WTC11 (cell line): Measurements from ENCODE around the gene ANKRD11. TPM values are rescaled to one million over a fixed set of nuclear protein-coding genes. Genes with fewer than 3 reads are reported as not detected.

Experiments
- ATAC-seq: fragments of 200-7000 bp; cut with Tn5 transposase; 2 replicates; pipeline ENCODE4 v1.10.0; 2021; ENCODE audit warnings: mild to moderate bottlenecking, moderate library complexity
- CTCF ChIA-PET: fragments of 300-600 bp; sonication (Branson Sonifier 250); formaldehyde crosslinking; loops from one replicate; lab custom pipeline; 2021; ENCODE audit warnings: antibody characterized with exemption; lab: Charles Lee
- POLR2A ChIA-PET: fragments of 350-600 bp; sonication (Branson Sonifier 250); formaldehyde crosslinking; loops from one replicate; lab custom pipeline; 2021; ENCODE audit warnings: antibody characterized with exemption; lab: Charles Lee
- DNase-seq: peaks from one replicate; pipeline ENCODE4 v3.0.0; 2021; ENCODE audit warnings: low spot score
- H3K27ac Mint-ChIP-seq: 2 replicates; pipeline ENCODE4 v1.8.0; 2021; ENCODE audit warnings: mixed read lengths
- H3K27me3 Mint-ChIP-seq: 2 replicates; pipeline ENCODE4 v1.8.0; 2021; ENCODE audit warnings: low read depth, mild to moderate bottlenecking, moderate library complexity, mixed read lengths
- H3K36me3 Mint-ChIP-seq: 2 replicates; pipeline ENCODE4 v1.8.0; 2021; ENCODE audit warnings: mixed read lengths
- H3K4me1 Mint-ChIP-seq: 2 replicates; pipeline ENCODE4 v1.8.0; 2022; ENCODE audit warnings: mixed read lengths
- H3K4me3 Mint-ChIP-seq: 2 replicates; pipeline ENCODE4 v1.8.0; 2021; ENCODE audit warnings: mild to moderate bottlenecking, moderate library complexity, mixed read lengths
- H3K9me3 Mint-ChIP-seq: 2 replicates; pipeline ENCODE4 v1.8.0; 2021; ENCODE audit warnings: mixed read lengths
- ETV6 ChIP-seq: sonication (generic); formaldehyde crosslinking; IDR thresholded peaks from 2 replicates; pipeline ENCODE4 v1.8.1; 2022; ENCODE audit warnings: mild to moderate bottlenecking, missing genetic modification reagents
- FOXJ3 ChIP-seq: sonication (generic); formaldehyde crosslinking; IDR thresholded peaks from 2 replicates; pipeline ENCODE4 v1.9.0; 2021; ENCODE audit warnings: missing genetic modification reagents, mild to moderate bottlenecking, borderline replicate concordance
- FOXK1 ChIP-seq: sonication (generic); formaldehyde crosslinking; IDR thresholded peaks from 2 replicates; pipeline ENCODE4 v1.8.0; 2022; ENCODE audit warnings: mild to moderate bottlenecking, moderate library complexity, missing genetic modification reagents
- GABPB1 ChIP-seq: sonication (generic); formaldehyde crosslinking; IDR thresholded peaks from 2 replicates; pipeline ENCODE4 v1.8.1; 2023; ENCODE audit warnings: mild to moderate bottlenecking, missing genetic modification reagents
- GRHL2 ChIP-seq: fragments of 250-450 bp; sonication (Bioruptor Pico); IDR thresholded peaks from 2 replicates; pipeline ENCODE4 v1.8.0; 2022; ENCODE audit warnings: mild to moderate bottlenecking, moderate library complexity; ENCODE audit not compliant: insufficient replicate concordance, severe bottlenecking
- GTF2I ChIP-seq: fragments of 250-450 bp; sonication (Bioruptor Pico); conservative IDR thresholded peaks from 2 replicates; pipeline ENCODE4 v1.4.0; 2021; ENCODE audit warnings: mild to moderate bottlenecking
- MYBL2 ChIP-seq: sonication (generic); formaldehyde crosslinking; IDR thresholded peaks from 2 replicates; pipeline ENCODE4 v1.8.1; 2023; ENCODE audit warnings: mild to moderate bottlenecking, moderate library complexity, missing genetic modification reagents
- NFE2L1 ChIP-seq: sonication (generic); formaldehyde crosslinking; IDR thresholded peaks from 2 replicates; pipeline ENCODE4 v1.8.1; 2023; ENCODE audit warnings: missing genetic modification reagents
- NFYB ChIP-seq: sonication (generic); formaldehyde crosslinking; conservative IDR thresholded peaks from 2 replicates; pipeline ENCODE4 v1.8.0; 2022; ENCODE audit warnings: low read depth, missing genetic modification reagents
- NR2C2 ChIP-seq: sonication (generic); formaldehyde crosslinking; IDR thresholded peaks from 2 replicates; pipeline ENCODE4 v1.8.0; 2022; ENCODE audit warnings: mild to moderate bottlenecking, missing genetic modification reagents
- OVOL2 ChIP-seq: fragments of 250-450 bp; sonication (Bioruptor Pico); IDR thresholded peaks from 2 replicates; pipeline ENCODE4 v1.9.0; 2021; ENCODE audit warnings: mild to moderate bottlenecking, borderline replicate concordance
- SOX15 ChIP-seq: fragments of 250-450 bp; sonication (Bioruptor Pico); IDR thresholded peaks from 2 replicates; pipeline ENCODE4 v1.9.0; 2021; ENCODE audit warnings: mild to moderate bottlenecking
- ZNF416 ChIP-seq: fragments of 250-450 bp; sonication (Bioruptor Pico); IDR thresholded peaks from 2 replicates; pipeline ENCODE4 v1.9.0; 2021; ENCODE audit warnings: mild to moderate bottlenecking, inconsistent platforms
- total RNA-seq: library from RNA; stranded (reverse); gene quantifications from 3 replicates; pipeline ENCODE4 v1.2.3, GENCODE V29; 2021
- TF ChIP-seq, protein P1 (sequence below): sonication (generic); formaldehyde crosslinking; IDR thresholded peaks from 2 replicates; pipeline ENCODE4 v1.8.1; 2023; ENCODE audit warnings: mild to moderate bottlenecking, missing genetic modification reagents
- TF ChIP-seq, protein P2 (sequence below): sonication (generic); formaldehyde crosslinking; IDR thresholded peaks from 2 replicates; pipeline ENCODE4 v1.8.1; 2023; ENCODE audit warnings: mild to moderate bottlenecking, missing genetic modification reagents, moderate library complexity
- TF ChIP-seq, protein P3 (sequence below): sonication (generic); formaldehyde crosslinking; IDR thresholded peaks from 2 replicates; pipeline ENCODE4 v1.8.1; 2023; ENCODE audit warnings: mild to moderate bottlenecking, moderate library complexity, missing genetic modification reagents
- TF ChIP-seq, protein P4 (sequence below): sonication (generic); formaldehyde crosslinking; IDR thresholded peaks from 2 replicates; pipeline ENCODE4 v1.8.1; 2023; ENCODE audit warnings: mild to moderate bottlenecking, missing genetic modification reagents
- TF ChIP-seq, protein P5 (sequence below): fragments of 250-450 bp; sonication (Bioruptor Pico); IDR thresholded peaks from 2 replicates; pipeline ENCODE4 v1.9.0; 2021; ENCODE audit warnings: mild to moderate bottlenecking, borderline replicate concordance
- TF ChIP-seq, protein P6 (sequence below): sonication (generic); formaldehyde crosslinking; IDR thresholded peaks from 2 replicates; pipeline ENCODE4 v1.8.0; 2022; ENCODE audit warnings: mild to moderate bottlenecking, missing genetic modification reagents

Gene ANKRD11
- total RNA-seq, 1 experiment from 2014 or later = 184 TPM

DNA sequence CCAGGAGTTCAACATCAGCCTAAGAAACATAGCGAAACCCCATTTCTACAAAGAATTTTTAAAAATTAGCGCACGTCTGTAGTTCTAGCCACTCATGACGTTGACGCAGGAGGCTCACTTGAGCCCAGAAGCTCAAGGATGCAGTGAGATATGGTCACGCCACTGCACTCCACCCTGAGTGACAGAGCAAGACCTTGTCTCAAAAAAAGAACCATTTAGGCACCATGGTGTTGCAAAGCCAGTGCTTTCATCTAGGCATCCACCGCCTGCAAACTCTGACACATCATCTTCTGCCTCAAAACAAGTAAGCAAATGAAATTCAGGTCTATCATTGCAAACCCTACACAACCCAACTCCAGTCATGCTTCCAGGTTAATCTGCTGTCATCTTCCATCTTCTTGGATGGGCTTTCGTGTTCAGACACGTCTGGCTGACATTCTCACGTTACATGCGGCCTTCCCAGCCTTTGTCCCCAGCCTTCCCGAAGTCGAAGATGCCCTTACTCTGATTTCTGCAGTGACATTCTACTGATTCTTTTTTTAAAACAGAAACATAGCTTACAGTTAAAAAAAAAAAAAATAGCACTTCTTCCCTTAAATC lies 8.9 kb downstream of the ANKRD11 start (continued):
- no peak for TF ChIP-seq ETV6 (CRISPR knock-in tag)
- no peak for TF ChIP-seq SOX15
- no peak for TF ChIP-seq NFYB (CRISPR knock-in tag)
- TF ChIP-seq ZNF416 (CRISPR knock-in tag) = no peak

DNA sequence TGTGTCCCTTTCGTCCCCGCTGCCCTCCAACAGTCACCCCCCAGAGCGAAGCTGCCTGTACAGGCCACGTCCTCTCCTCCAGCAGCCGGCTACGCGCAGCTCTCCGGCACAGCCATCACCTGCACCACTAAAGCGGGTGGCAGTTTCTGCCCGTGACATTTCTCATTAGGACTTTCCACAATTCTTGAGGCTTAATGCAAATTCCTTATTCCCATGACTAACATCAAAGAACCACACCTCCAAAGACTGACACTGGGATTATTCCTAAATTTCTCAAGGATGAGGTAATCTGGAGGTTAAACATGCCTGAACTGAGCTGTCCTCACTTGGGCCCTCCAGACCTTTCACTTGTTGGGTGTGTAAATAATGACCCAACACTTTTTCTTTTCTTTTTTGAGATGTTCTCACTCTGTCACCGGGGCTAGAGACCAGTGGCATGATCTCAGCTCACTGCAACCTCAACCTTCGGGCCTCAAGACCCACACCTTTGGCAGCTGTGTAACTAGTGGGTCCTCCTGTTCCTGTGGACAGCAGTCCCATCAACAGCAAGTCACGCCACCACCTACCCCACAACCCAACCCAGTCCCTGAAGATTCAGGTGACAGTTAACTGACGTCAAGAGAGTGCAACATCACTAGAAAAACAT lies 11.7 kb downstream of the ANKRD11 start:
- Mint-ChIP-seq H3K27me3 (no peaks in the 10 kb centered on the region), H3K9me3 (peaks cover 3% of the 10 kb centered on the region; the same call in 1 of the 2 replicates), H3K27ac (peak overlapping the region; percentile 67), H3K4me3 (no peak overlapping the region), H3K36me3 (peaks cover 4% of the 10 kb centered on the region; the same call in 1 of the 2 replicates), H3K4me1 (peaks cover 75% of the 10 kb centered on the region)
- ATAC-seq (no peak), DNase-seq (no peak)
- ChIA-PET POLR2A (no interaction called here), CTCF (interaction anchor here (1.0 kb wide), 1 partner anchor 185 kb away, joined by 3 read pairs; no protein-coding TSS in a partner anchor)
- TF ChIP-seq, protein P1, sequence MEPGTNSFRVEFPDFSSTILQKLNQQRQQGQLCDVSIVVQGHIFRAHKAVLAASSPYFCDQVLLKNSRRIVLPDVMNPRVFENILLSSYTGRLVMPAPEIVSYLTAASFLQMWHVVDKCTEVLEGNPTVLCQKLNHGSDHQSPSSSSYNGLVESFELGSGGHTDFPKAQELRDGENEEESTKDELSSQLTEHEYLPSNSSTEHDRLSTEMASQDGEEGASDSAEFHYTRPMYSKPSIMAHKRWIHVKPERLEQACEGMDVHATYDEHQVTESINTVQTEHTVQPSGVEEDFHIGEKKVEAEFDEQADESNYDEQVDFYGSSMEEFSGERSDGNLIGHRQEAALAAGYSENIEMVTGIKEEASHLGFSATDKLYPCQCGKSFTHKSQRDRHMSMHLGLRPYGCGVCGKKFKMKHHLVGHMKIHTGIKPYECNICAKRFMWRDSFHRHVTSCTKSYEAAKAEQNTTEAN (CRISPR knock-in tag) = no peak
- TF ChIP-seq FOXJ3 (CRISPR knock-in tag) (no peak), GTF2I (no peak), MYBL2 (CRISPR knock-in tag) (no peak), FOXK1 (CRISPR knock-in tag) (no peak), GRHL2 (CRISPR knock-in tag) (no peak), OVOL2 (CRISPR knock-in tag) (no peak), NFE2L1 (CRISPR knock-in tag) (no peak), NR2C2 (CRISPR knock-in tag) (no peak), ZNF416 (CRISPR knock-in tag) (no peak), GABPB1 (no peak)
- TF ChIP-seq, protein P2, sequence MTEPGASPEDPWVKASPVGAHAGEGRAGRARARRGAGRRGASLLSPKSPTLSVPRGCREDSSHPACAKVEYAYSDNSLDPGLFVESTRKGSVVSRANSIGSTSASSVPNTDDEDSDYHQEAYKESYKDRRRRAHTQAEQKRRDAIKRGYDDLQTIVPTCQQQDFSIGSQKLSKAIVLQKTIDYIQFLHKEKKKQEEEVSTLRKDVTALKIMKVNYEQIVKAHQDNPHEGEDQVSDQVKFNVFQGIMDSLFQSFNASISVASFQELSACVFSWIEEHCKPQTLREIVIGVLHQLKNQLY (CRISPR knock-in tag) = no peak
- TF ChIP-seq, protein P3, sequence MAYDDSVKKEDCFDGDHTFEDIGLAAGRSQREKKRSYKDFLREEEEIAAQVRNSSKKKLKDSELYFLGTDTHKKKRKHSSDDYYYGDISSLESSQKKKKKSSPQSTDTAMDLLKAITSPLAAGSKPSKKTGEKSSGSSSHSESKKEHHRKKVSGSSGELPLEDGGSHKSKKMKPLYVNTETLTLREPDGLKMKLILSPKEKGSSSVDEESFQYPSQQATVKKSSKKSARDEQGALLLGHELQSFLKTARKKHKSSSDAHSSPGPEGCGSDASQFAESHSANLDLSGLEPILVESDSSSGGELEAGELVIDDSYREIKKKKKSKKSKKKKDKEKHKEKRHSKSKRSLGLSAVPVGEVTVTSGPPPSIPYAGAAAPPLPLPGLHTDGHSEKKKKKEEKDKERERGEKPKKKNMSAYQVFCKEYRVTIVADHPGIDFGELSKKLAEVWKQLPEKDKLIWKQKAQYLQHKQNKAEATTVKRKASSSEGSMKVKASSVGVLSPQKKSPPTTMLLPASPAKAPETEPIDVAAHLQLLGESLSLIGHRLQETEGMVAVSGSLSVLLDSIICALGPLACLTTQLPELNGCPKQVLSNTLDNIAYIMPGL (CRISPR knock-in tag) = no peak
- TF ChIP-seq, protein P4, sequence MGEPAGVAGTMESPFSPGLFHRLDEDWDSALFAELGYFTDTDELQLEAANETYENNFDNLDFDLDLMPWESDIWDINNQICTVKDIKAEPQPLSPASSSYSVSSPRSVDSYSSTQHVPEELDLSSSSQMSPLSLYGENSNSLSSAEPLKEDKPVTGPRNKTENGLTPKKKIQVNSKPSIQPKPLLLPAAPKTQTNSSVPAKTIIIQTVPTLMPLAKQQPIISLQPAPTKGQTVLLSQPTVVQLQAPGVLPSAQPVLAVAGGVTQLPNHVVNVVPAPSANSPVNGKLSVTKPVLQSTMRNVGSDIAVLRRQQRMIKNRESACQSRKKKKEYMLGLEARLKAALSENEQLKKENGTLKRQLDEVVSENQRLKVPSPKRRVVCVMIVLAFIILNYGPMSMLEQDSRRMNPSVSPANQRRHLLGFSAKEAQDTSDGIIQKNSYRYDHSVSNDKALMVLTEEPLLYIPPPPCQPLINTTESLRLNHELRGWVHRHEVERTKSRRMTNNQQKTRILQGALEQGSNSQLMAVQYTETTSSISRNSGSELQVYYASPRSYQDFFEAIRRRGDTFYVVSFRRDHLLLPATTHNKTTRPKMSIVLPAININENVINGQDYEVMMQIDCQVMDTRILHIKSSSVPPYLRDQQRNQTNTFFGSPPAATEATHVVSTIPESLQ (CRISPR knock-in tag) = no peak
- TF ChIP-seq, protein P5, sequence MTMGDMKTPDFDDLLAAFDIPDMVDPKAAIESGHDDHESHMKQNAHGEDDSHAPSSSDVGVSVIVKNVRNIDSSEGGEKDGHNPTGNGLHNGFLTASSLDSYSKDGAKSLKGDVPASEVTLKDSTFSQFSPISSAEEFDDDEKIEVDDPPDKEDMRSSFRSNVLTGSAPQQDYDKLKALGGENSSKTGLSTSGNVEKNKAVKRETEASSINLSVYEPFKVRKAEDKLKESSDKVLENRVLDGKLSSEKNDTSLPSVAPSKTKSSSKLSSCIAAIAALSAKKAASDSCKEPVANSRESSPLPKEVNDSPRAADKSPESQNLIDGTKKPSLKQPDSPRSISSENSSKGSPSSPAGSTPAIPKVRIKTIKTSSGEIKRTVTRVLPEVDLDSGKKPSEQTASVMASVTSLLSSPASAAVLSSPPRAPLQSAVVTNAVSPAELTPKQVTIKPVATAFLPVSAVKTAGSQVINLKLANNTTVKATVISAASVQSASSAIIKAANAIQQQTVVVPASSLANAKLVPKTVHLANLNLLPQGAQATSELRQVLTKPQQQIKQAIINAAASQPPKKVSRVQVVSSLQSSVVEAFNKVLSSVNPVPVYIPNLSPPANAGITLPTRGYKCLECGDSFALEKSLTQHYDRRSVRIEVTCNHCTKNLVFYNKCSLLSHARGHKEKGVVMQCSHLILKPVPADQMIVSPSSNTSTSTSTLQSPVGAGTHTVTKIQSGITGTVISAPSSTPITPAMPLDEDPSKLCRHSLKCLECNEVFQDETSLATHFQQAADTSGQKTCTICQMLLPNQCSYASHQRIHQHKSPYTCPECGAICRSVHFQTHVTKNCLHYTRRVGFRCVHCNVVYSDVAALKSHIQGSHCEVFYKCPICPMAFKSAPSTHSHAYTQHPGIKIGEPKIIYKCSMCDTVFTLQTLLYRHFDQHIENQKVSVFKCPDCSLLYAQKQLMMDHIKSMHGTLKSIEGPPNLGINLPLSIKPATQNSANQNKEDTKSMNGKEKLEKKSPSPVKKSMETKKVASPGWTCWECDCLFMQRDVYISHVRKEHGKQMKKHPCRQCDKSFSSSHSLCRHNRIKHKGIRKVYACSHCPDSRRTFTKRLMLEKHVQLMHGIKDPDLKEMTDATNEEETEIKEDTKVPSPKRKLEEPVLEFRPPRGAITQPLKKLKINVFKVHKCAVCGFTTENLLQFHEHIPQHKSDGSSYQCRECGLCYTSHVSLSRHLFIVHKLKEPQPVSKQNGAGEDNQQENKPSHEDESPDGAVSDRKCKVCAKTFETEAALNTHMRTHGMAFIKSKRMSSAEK = no peak
- TF ChIP-seq, protein P6, sequence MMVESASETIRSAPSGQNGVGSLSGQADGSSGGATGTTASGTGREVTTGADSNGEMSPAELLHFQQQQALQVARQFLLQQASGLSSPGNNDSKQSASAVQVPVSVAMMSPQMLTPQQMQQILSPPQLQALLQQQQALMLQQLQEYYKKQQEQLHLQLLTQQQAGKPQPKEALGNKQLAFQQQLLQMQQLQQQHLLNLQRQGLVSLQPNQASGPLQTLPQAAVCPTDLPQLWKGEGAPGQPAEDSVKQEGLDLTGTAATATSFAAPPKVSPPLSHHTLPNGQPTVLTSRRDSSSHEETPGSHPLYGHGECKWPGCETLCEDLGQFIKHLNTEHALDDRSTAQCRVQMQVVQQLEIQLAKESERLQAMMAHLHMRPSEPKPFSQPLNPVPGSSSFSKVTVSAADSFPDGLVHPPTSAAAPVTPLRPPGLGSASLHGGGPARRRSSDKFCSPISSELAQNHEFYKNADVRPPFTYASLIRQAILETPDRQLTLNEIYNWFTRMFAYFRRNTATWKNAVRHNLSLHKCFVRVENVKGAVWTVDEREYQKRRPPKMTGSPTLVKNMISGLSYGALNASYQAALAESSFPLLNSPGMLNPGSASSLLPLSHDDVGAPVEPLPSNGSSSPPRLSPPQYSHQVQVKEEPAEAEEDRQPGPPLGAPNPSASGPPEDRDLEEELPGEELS (CRISPR knock-in tag) = no peak
